Measurements from ENCODE around the gene TPRX1.
"Not testable (repeated sequence)": the region's sequence is repeated elsewhere in the genome, so short reads cannot be mapped to it uniquely, and the experiment has no call there.

The TPRX1 gene

DNA sequence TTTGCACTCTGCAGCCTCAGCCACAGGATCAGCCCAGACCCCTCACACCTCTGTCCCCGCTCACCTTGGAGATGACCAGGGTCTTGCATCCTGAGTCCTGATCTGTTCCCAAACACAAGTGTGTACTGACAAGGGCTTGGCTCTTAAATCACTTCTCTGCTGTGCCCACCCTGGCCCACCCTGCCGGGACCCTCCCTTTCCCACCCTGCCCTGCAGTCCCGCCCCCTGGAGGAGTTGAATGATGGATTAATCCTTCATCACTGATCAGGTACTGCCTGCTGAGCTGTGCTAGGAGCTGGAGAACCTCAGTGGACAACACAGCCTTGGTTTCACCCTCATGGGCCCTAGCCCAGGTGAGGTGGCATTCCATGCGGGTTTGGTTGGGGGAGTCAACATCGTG is at the start of gene TPRX1:
TPRX1 (minus strand) TSS at position 101 of the 400 bp plus-strand sequence; CDS start at position 89, 12 bp downstream.
- H3K27me3 ChIP-seq (ENCODE audit: control insufficient read depth, insufficient read depth, low read length); H3K36me3 ChIP-seq (ENCODE audit: control insufficient read depth, insufficient read depth, low read length); H3K4me1 ChIP-seq (ENCODE audit: control insufficient read depth, insufficient read depth, low read length); H3K9me3 ChIP-seq (ENCODE audit: control insufficient read depth, insufficient read depth, low read length); H3K27ac ChIP-seq (ENCODE audit: low read depth, low read length); H3K4me3 ChIP-seq (ENCODE audit: low read depth, low read length); H3K9ac ChIP-seq (ENCODE audit: low read depth, low read length): not testable (repeated sequence)

- Histone ChIP-seq H3K27me3 (ENCODE audit: control insufficient read depth, insufficient read depth, low read length) (no peaks in the 10 kb centered on the region), H3K4me1 (ENCODE audit: control insufficient read depth, insufficient read depth, low read length) (peaks cover 14% of the 10 kb centered on the region), H3K9ac (ENCODE audit: low read depth, low read length) (no peak overlapping the region)
Measured at GRCh38 chr19:47853003-47853402, 48.7 kb upstream of the TPRX1 start.

GRCh38 chr19:47848823-47849473 is 44.6 kb upstream of the TPRX1 start:
- peaks cover 14% of the 10 kb centered on the region for H3K4me1 ChIP-seq (ENCODE audit: control insufficient read depth, insufficient read depth, low read length)
- peak overlapping the region; percentile 63 for H3K9ac ChIP-seq (ENCODE audit: low read depth, low read length)
- no peaks in the 10 kb centered on the region for H3K27me3 ChIP-seq (ENCODE audit: control insufficient read depth, insufficient read depth, low read length)
- peak overlapping the region; percentile 93 for H3K27ac ChIP-seq (ENCODE audit: low read depth, low read length)
- H3K36me3 ChIP-seq (ENCODE audit: control insufficient read depth, insufficient read depth, low read length): no peaks in the 10 kb centered on the region
- no peaks in the 10 kb centered on the region for H3K9me3 ChIP-seq (ENCODE audit: control insufficient read depth, insufficient read depth, low read length)
- H3K4me3 ChIP-seq (ENCODE audit: low read depth, low read length): peak overlapping the region; percentile 53

More at GRCh38 chr19:47853003-47853402, 48.7 kb upstream of the TPRX1 start:
- Histone ChIP-seq H3K27ac (ENCODE audit: low read depth, low read length) (no peak overlapping the region), H3K4me3 (ENCODE audit: low read depth, low read length) (no peak overlapping the region), H3K9me3 (ENCODE audit: control insufficient read depth, insufficient read depth, low read length) (no peaks in the 10 kb centered on the region), H3K36me3 (ENCODE audit: control insufficient read depth, insufficient read depth, low read length) (no peaks in the 10 kb centered on the region)

DNA sequence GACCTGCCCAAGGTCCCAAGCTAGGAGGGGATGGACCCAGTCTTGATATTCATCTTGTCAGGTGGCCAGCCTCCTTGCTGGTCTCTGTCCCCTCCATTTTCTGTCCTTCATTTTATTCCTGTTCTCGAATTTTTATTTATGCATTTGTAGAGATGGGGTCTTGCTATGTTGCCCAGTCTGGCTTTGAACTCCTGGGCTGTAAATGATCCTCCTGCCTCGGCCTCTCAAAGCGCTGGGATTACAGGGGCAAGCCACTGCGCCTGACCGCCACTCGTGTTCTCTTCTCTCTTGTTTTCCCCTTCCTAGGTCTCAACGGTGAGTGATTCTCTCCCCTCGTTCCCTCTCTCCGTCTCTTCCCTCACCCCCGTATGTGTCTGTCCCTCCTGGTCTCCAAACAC is 44.1 kb upstream of the TPRX1 start:
- H3K4me3 ChIP-seq (ENCODE audit: low read depth, low read length): peak overlapping the region; percentile 53
- H3K36me3 ChIP-seq (ENCODE audit: control insufficient read depth, insufficient read depth, low read length): no peaks in the 10 kb centered on the region
- H3K27me3 ChIP-seq (ENCODE audit: control insufficient read depth, insufficient read depth, low read length): no peaks in the 10 kb centered on the region
- peaks cover 14% of the 10 kb centered on the region for H3K4me1 ChIP-seq (ENCODE audit: control insufficient read depth, insufficient read depth, low read length)
- peak overlapping the region; percentile 93 for H3K27ac ChIP-seq (ENCODE audit: low read depth, low read length)
- peak overlapping the region; percentile 63; the same call in 1 of the 2 replicates for H3K9ac ChIP-seq (ENCODE audit: low read depth, low read length)
- H3K9me3 ChIP-seq (ENCODE audit: control insufficient read depth, insufficient read depth, low read length): no peaks in the 10 kb centered on the region

DNA sequence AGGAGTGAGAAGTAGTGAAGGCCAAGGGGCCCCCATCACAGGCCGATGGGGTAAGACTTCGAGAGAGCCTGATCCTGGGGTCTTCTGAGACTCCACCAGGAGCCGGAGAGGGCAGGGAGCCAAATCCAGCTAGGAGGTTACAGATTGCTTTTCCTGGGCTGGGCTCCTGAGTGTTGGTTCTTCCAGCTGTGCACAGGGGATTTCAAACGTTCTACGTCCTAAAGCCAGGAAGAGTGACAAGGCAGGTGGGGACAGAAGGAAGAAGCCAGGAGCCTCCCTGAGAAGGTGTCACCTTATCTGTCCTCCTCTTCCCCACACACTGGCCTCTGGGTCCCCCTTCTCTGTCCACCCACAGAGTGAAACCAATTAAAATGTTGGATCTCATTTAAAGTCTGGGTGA is 38.6 kb upstream of the TPRX1 start:
- H3K9me3 ChIP-seq (ENCODE audit: control insufficient read depth, insufficient read depth, low read length): no peaks in the 10 kb centered on the region
- H3K27ac ChIP-seq (ENCODE audit: low read depth, low read length): no peak overlapping the region
- H3K4me3 ChIP-seq (ENCODE audit: low read depth, low read length): no peak overlapping the region
- H3K27me3 ChIP-seq (ENCODE audit: control insufficient read depth, insufficient read depth, low read length): no peaks in the 10 kb centered on the region
- 0 out of 2 replicates have a peak, but pooled peaks cover 6% of the 10 kb centered on the region for H3K4me1 ChIP-seq (ENCODE audit: control insufficient read depth, insufficient read depth, low read length)
- no peak overlapping the region for H3K9ac ChIP-seq (ENCODE audit: low read depth, low read length)
- no peaks in the 10 kb centered on the region for H3K36me3 ChIP-seq (ENCODE audit: control insufficient read depth, insufficient read depth, low read length)

DNA sequence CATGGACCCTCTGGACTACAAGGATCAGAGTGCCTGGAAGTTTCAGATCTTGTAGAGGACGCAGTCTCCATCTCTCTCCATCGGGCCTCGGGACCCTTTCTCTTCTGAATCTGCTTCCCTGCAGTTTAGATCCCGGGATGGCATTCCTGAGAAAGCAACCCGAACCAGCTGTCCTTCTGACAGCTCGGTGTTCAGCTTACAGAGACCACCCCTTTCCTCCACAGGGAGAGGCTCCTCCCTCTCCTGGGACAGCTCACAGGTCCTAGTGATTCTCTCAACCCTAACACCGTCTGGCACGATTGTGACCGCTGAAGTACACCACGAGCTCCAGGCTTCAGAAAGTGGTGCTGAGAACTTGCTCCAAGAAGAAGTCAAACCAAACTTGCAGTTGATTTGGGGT is 35.6 kb upstream of the TPRX1 start:
- no peak overlapping the region for H3K9ac ChIP-seq (ENCODE audit: low read depth, low read length)
- H3K36me3 ChIP-seq (ENCODE audit: control insufficient read depth, insufficient read depth, low read length): no peaks in the 10 kb centered on the region
- peak overlapping the region; percentile 14 for H3K27ac ChIP-seq (ENCODE audit: low read depth, low read length)
- H3K9me3 ChIP-seq (ENCODE audit: control insufficient read depth, insufficient read depth, low read length): no peaks in the 10 kb centered on the region
- no peaks in the 10 kb centered on the region for H3K27me3 ChIP-seq (ENCODE audit: control insufficient read depth, insufficient read depth, low read length)
- H3K4me1 ChIP-seq (ENCODE audit: control insufficient read depth, insufficient read depth, low read length): 0 out of 2 replicates have a peak, but pooled peaks cover 6% of the 10 kb centered on the region
- no peak overlapping the region for H3K4me3 ChIP-seq (ENCODE audit: low read depth, low read length)

GRCh38 chr19:47839411-47839810 is 35.1 kb upstream of the TPRX1 start:
- H3K4me1 ChIP-seq (ENCODE audit: control insufficient read depth, insufficient read depth, low read length): 0 out of 2 replicates have a peak, but pooled peaks cover 6% of the 10 kb centered on the region
- no peak overlapping the region for H3K9ac ChIP-seq (ENCODE audit: low read depth, low read length)
- H3K9me3 ChIP-seq (ENCODE audit: control insufficient read depth, insufficient read depth, low read length): no peaks in the 10 kb centered on the region
- H3K36me3 ChIP-seq (ENCODE audit: control insufficient read depth, insufficient read depth, low read length): no peaks in the 10 kb centered on the region
- H3K27me3 ChIP-seq (ENCODE audit: control insufficient read depth, insufficient read depth, low read length): no peaks in the 10 kb centered on the region
- H3K4me3 ChIP-seq (ENCODE audit: low read depth, low read length): no peak overlapping the region
- peak overlapping the region; percentile 14 for H3K27ac ChIP-seq (ENCODE audit: low read depth, low read length)

DNA sequence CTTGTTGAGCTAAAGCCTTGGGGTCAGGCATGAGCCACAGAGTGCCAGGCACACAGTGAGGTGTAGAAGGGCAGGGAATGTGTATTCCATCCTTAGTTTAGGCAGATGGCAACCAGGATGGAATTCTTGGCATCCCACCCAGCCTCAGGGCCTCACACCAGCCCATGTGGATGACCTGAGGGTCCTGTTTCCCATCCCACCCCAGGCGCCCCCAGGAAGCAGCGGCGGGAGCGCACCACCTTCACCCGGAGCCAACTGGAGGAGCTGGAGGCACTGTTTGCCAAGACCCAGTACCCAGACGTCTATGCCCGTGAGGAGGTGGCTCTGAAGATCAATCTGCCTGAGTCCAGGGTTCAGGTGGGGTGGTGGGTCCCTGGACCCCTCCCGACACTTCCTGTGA is 31.7 kb upstream of the TPRX1 start:
- no peak overlapping the region for H3K4me3 ChIP-seq (ENCODE audit: low read depth, low read length)
- no peak overlapping the region for H3K9ac ChIP-seq (ENCODE audit: low read depth, low read length)
- H3K27ac ChIP-seq (ENCODE audit: low read depth, low read length): no peak overlapping the region
- H3K9me3 ChIP-seq (ENCODE audit: control insufficient read depth, insufficient read depth, low read length): no peaks in the 10 kb centered on the region
- no peaks in the 10 kb centered on the region for H3K27me3 ChIP-seq (ENCODE audit: control insufficient read depth, insufficient read depth, low read length)
- H3K4me1 ChIP-seq (ENCODE audit: control insufficient read depth, insufficient read depth, low read length): 0 out of 2 replicates have a peak, but pooled peaks cover 6% of the 10 kb centered on the region
- H3K36me3 ChIP-seq (ENCODE audit: control insufficient read depth, insufficient read depth, low read length): no peaks in the 10 kb centered on the region

DNA sequence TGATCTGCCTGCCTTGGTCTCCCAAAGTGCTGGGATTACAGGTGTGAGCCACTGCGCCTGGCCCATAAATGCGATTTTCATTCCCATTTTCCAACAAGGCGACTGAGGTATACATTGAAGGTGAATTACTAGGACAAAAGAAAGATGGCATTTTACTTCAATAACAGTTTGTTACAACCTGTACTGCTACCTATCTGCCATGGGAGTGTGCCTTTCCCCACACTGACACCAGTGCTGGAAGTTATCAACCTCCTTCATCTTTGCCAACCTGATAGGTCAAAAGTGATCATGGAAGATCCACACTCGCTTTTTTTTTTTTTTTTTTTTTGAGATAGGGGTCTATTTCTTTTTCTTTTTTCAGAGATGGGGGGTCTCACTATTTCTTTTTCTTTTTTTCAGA is 28.4 kb upstream of the TPRX1 start:
- H3K4me1 ChIP-seq (ENCODE audit: control insufficient read depth, insufficient read depth, low read length): peaks cover 4% of the 10 kb centered on the region; the same call in 1 of the 2 replicates
- H3K4me3 ChIP-seq (ENCODE audit: low read depth, low read length): no peak overlapping the region
- no peaks in the 10 kb centered on the region for H3K9me3 ChIP-seq (ENCODE audit: control insufficient read depth, insufficient read depth, low read length)
- no peaks in the 10 kb centered on the region for H3K36me3 ChIP-seq (ENCODE audit: control insufficient read depth, insufficient read depth, low read length)
- no peak overlapping the region for H3K9ac ChIP-seq (ENCODE audit: low read depth, low read length)
- H3K27ac ChIP-seq (ENCODE audit: low read depth, low read length): no peak overlapping the region
- H3K27me3 ChIP-seq (ENCODE audit: control insufficient read depth, insufficient read depth, low read length): no peaks in the 10 kb centered on the region

DNA sequence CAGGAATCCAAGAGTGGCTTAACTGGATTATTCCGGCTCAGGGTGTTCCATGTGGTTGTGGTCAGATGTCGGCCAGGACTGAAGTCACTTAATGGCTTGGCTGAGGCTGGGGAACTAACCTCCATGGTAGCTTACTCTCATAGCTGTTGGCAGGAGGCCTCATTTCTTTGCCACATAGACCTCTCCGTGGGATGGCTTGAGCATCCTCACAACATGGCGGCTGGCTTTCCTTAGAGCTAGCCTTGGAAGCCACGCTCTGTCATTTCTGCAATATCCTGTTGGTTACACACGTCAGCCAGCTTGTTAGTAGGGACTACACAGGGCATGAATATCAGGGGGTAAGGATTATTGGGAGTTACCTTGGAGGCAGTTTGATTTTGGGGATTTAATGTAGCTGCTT is 22.4 kb upstream of the TPRX1 start:
- peaks cover 5% of the 10 kb centered on the region; the same call in 1 of the 2 replicates for H3K4me1 ChIP-seq (ENCODE audit: control insufficient read depth, insufficient read depth, low read length)
- H3K4me3 ChIP-seq (ENCODE audit: low read depth, low read length): no peak overlapping the region
- no peaks in the 10 kb centered on the region for H3K9me3 ChIP-seq (ENCODE audit: control insufficient read depth, insufficient read depth, low read length)
- H3K36me3 ChIP-seq (ENCODE audit: control insufficient read depth, insufficient read depth, low read length): no peaks in the 10 kb centered on the region
- H3K9ac ChIP-seq (ENCODE audit: low read depth, low read length): no peak overlapping the region
- no peaks in the 10 kb centered on the region for H3K27me3 ChIP-seq (ENCODE audit: control insufficient read depth, insufficient read depth, low read length)
- no peak overlapping the region for H3K27ac ChIP-seq (ENCODE audit: low read depth, low read length)

- Histone ChIP-seq H3K27ac (ENCODE audit: low read depth, low read length) (no peak overlapping the region), H3K9ac (ENCODE audit: low read depth, low read length) (no peak overlapping the region), H3K4me1 (ENCODE audit: control insufficient read depth, insufficient read depth, low read length) (peaks cover 24% of the 10 kb centered on the region), H3K9me3 (ENCODE audit: control insufficient read depth, insufficient read depth, low read length) (no peaks in the 10 kb centered on the region), H3K36me3 (ENCODE audit: control insufficient read depth, insufficient read depth, low read length) (no peaks in the 10 kb centered on the region), H3K27me3 (ENCODE audit: control insufficient read depth, insufficient read depth, low read length) (no peaks in the 10 kb centered on the region), H3K4me3 (ENCODE audit: low read depth, low read length) (no peak overlapping the region)
Measured at GRCh38 chr19:47824396-47824795, 20.0 kb upstream of the TPRX1 start.
